ENCODE data around the gene SPOCK1.

GRCh38 chr5:137032929-137033328 is 466.2 kb downstream of the SPOCK1 start:
- no peak for TF ChIP-seq ARNT (IDR thresholded peaks at IDR 0.05)
- TF ChIP-seq BHLHE40 (IDR thresholded peaks at IDR 0.05; ENCODE audit: borderline replicate concordance), result no peak
- no peak for TF ChIP-seq SUZ12 (IDR thresholded peaks at IDR 0.05)
- TF ChIP-seq L3MBTL2 (conservative IDR thresholded peaks at IDR 0.05), result no peak
- no peak for TF ChIP-seq PKNOX1 (IDR thresholded peaks at IDR 0.05)
- no peak for TF ChIP-seq LEF1 (IDR thresholded peaks at IDR 0.05; ENCODE audit: borderline replicate concordance)
- no peak for TF ChIP-seq FOXA1 (IDR thresholded peaks at IDR 0.05)
- no peak for TF ChIP-seq SP1 (IDR thresholded peaks at IDR 0.05)
- no peak for TF ChIP-seq ZNF384 (IDR thresholded peaks at IDR 0.05)
- TF ChIP-seq ELF4 (IDR thresholded peaks at IDR 0.05), result no peak
- TF ChIP-seq FOXK2 (IDR thresholded peaks at IDR 0.05), result no peak

Measured in HEK293T (cell line).